NCI-H69 (cell line): ENCODE data around the gene BTBD10.
A peak's percentile ranks its signal among the peaks of the same experiment; 100 is the strongest.

Experiments used
- DNase-seq: peaks from one replicate; lab custom pipeline; 2025; lab: John Stamatoyannopoulos, UW

The BTBD10 gene

DNA sequence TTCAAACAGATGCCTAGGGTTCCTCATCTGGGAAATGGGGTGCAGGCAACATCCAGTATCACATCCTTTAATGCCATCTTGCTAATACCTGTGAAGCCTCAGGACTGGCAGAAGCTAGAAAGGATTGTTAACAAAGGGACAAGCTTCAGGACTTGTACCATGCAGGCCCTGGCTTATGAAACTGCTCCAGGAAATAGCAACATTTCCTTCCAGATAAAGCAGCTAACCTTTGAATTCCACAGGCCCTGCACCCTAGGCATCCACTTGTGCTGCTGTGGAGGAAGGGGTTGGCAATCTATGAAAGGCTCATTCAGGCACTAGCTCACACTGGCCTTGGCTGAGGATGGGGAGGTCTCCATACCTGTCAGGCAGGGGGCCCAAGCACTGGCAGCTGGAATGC lies 87.2 kb downstream of the BTBD10 start:
- DNase-seq = no peak

DNA sequence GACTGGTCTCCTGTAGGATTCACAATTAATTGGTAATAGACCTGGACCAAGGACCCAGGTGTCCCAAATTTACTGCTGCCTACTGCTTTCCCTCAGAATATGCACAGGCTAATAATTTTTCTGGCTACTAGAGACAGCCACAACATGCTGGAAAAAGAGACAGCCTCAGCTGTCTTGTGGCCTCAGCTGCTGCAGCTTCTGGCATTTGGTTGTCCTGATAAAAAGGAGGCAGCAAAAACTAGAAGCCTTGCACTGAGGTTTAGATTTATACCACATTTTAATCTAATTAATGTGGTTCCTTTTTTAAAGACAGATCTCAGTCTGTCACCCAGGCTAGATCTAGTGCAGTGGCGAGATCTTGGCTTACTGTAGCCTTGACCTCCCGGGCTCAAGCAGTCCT lies 89.8 kb downstream of the BTBD10 start:
- no peak for DNase-seq

DNA sequence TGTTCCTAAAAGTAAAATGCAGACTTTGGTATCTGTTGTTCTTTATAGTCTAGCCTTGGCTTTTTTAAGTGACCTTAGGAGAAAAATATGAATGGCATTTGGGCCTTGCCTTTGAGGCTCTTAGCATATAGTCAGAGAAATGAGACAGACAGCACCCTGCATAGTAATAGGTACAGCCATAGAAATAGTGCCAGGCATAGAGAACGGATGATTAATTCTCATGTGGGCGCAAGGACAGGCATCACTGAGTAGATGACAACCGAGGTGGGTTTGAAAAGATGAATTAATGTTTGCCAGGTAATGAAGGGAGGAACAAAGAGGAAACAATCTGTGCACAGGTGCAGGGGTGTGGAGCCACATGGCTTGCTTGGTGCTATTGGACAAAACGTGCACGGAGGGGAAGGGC lies 95.0 kb downstream of the BTBD10 start:
- DNase-seq = peak; percentile 85

DNA sequence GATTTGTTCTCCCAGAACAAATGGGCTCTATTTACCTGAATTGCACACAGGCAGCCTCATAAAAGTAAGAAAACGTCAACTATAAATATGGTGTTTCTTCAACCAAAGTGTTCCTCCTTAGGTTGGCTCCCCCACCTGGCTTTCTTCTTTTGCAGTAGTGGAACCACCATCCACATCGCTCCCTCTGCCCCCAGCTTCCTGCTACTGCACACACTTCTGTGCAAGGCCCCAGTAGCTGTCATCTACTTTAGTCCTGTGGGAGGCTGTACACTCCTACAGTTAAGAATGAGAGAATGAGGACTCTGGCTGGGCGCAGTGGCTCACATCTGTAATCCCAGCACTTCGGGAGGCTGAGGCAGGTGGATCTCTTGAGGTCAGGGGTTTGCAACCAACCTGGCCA lies 95.9 kb downstream of the BTBD10 start:
- no peak for DNase-seq

DNA sequence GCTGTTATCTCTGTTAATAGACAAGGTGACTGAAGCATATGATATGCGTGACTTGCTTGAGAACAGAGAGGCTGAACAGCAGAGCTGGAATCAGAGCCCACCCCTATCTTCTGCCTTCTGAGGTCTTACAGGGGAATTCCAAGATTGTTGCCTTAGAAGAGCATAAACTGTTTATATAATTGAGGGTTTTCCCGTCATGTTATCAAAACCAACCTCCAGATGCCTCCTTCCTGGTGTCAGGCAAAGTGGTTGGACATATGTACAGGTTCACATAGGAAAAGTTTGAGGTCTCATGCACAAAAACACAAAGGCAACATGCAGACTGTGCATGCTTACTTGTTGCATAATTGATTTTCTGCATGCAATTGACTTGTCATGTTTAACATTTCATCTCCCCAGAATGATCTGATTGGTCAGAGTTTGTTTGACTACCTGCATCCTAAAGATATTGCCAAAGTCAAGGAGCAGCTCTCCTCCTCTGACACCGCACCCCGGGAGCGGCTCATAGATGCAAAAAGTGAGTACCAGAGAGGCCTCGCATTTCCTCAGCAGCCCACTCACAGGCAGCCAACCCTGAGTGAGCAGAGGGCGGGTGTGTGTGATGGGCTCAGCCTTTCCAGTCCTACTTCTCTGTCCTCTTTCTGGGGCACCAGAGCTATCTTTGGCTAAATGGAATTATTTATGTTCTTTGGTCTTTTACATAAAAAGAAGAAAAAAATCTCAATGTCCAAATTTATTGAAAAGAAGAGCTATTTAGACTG lies 96.6 kb downstream of the BTBD10 start:
- no peak for DNase-seq

DNA sequence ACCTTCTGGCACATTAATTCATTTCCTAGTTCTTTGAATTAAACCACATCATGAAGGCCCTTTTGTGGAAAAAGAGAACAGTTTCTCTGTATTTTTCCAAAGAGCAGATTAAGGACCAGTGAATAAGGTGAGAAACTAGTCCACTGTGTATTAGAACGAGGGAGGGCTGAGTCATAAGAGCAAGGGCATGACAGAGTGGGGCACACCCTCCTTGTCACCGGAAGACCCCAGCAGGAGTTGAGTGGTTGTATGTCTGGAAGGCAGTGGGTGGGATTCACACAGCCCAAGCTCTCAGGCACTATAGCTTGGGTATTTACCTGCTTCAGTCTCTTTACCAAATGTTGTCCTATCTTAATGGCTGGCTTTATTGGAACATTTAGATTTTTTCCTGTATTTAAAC lies 98.6 kb downstream of the BTBD10 start:
- DNase-seq = no peak

DNA sequence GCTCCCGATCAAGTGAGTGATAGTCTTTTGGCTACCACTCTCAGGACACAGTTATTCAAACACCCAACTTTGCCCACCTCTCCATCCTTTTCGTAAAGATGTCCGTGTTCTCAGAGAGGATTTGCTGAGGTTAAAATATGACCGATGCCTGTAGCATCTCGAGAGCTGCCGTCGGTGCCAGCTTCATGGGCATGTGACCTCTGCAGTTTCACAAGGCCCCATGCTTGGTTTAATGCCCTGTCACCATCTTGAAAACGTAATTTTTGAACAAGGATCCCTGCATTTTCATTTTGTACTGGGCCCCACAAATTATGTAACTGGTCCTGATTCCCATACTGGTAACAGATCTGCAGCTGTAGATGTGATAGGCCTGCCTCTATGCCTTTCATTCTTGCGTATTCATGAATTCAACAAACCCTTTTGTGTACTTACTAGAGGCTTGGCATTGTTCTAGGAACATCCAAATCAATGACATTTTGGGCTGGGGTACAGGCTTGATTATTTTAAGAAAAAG lies 100.4 kb downstream of the BTBD10 start:
- no peak for DNase-seq

DNA sequence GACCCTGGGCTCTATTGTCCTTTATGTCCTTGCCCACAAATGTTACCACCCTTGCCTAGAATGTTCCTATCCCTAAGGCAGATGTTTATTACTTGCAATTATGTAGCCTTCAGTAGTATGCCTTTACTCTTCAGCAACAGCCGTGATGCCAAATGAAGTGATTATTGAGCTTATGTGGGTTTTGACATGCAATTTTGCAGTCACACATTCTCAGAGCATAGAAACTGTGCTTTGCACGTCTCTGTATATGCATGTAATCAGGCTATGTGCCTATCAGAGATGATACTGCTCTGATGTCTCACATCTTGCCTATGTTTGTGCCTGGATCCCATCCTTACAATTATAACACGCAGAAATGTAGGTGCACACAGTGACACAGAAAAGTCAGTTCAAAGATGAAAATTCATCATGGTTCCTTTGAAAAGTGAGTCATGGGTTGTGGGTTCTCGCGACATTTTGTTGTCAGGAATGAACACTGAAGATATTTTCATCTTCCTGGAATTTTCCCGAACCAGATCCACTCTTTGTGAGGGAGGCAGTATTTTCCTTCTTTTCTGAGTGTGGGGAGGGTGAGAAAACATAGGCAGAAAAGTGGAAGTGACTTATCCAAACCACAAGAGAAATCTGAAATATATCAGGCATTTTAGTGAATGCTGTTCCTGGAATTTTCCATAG lies 104.3 kb downstream of the BTBD10 start:
- DNase-seq = no peak

DNA sequence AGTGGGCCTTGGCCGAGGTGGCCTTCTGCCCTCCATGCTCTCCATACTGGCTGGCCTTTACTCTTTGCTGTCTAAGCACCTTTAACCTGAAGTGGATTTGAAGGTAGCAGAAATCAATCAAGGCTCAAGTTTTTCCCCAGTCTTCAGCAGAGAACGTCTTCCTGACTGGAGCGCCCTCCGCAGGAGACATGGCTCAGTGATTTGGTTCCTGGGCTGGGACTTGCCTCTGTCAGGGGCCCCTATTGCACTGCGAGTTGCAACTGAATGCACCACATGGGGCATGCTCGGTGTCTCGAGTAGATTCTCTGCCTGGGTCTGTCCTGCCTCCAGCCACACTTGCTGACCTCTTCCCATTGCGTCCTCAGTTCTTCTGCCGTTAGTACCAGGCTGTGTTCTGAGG lies 105.8 kb downstream of the BTBD10 start:
- no peak for DNase-seq

DNA sequence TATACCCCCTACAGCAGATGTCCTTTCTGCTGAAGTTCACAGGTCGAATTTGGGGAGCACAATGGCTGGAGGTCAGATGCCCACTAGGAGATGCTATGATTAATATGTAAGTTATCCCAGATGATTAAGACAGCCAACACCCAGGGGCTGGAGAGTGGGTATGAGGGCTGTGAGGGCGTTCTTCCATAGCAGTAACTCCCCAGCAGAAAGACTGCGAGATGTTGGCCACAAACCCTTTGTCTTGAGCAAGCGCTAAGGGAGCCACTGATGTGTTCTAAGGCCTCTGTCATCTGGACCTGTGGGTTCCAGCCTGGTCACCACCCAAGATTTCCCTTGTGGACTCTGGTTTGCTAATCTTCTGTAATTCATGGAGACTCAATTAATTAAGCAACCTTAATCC lies 107.8 kb downstream of the BTBD10 start:
- DNase-seq = no peak

DNA sequence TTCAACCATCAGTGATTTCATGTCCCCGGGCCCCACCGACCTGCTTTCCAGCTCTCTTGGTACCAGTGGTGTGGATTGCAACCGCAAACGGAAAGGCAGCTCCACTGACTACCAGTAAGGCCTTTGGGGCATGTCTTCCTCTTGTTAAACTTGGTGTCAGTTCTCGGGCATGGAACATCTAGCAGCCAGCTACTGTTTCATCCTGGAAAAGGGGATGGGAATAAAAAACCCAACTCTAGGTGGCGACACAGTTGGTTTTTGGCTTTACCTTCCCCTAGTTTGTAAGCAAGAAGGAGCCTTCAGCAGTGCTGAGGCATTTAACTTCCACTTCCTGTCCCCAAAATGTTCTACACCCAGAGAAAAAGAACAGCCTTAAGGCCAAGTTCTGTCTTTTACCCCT lies 108.7 kb downstream of the BTBD10 start:
- peak; percentile 25 for DNase-seq

DNA sequence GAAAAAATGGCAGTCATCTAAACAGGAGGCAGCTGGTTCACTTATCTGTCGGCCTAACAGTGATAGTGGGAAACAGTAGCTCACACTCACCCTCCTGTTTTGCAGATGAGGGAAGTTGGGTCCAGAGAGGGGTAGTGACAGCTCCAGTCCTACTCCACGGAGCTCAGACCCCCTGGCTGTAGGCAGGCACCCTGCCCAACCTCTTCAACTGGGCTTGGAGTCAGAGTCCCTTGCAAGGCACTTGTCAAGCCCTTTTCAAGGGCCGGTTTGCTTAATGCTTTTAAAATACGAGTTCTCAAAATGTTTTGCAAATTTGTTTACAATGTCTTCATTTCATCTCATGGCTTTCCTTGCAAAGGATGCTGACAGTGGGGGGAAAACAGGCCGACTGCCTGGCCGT lies 110.3 kb downstream of the BTBD10 start:
- DNase-seq = no peak

DNA sequence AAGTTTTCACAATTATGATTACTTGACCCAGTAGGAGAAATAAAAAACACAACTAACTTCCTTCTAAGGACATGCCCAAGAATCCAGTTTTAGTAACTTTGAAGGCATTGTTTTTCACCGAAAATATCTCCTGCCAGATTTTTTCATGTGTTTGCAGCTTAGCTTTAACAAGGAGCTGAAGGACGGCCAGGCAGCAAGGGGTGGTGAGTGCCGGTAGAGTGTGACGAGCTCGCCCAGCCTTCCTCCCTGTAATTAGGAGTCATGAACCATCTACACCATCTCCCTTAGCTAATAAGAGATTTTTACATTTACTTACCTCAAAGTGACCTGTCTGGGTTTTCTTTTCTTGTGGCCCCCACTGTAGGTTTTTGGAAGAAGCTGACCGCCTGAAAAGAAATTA lies 113.4 kb downstream of the BTBD10 start:
- DNase-seq = no peak

DNA sequence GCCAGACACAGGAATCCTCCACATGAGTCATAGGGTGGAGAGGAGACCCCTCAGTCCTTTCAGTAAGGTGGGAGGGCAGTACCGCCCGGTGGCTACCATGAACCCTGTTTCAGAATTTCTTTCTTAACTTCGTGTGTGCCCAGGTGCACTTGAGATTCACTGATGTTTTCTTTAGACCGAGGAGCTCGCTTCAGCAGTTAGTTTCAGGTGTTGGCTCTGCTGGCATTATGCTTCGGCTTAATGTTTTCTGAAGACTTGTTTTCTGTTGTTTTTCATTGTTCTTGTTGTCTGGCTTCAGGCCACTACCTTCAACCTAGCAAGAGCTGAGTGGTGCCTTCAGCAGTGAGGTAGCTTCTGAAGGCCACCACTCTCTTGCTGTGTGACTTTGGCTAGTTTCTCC lies 114.0 kb downstream of the BTBD10 start:
- no peak for DNase-seq

DNA sequence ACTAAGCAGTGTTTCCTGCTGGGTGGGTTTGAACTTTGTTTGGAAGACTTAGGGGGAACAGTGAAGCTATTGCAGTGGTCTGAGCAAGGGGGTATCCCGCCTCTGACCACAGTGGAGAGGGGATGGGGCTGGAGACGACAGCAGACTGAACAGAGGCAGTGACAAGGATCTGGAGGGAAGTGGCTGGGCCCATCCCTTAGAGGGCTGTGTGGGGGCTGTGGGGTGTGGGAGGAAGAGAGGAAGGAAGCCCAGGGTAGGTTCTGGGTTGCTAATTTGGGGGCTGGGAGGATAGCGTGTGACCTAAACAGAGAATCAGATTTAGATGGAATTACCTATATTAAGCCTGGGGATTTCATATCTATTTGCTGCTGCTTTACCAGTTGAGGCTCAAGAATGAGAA lies 114.7 kb downstream of the BTBD10 start:
- no peak for DNase-seq

DNA sequence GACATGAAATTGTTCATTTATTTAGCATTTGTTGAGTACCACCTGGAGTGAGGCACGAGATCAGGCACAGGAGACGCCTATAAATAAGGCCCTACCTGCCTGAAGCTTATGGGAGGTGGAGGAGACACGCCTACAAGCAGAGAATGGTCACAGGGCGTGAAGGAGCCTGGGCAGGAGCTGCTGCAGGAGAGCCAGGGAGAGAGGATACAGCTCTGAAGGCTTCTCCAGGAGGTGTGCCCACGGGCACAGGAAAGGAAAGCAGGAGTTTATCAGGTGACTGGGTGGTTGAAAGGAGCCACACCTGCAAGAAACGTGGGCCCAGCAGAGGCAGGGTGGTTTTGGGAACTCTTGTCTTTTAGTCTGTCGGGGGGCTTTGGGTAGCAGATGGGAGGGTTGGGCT lies 115.1 kb downstream of the BTBD10 start:
- DNase-seq = peak; percentile 55

DNA sequence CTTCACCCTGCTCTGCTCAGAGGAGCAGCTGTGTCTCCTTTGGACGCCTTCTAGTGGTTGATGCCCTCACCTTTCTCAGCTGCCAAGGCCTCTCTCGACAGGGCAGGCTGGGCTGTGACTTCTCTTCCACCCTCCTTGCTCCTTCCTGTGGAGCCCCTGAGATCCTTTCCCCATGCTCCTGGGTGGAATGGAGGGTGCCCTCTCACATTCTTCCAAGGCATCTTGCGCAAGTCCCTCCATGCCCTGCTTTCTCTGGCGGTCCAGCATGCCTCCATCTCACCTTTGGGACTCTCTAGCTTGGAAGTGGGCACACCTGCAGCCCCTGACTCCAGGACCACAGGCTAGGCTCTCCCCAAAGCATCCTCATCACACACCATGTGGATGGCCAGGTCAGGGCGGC lies 116.6 kb downstream of the BTBD10 start:
- DNase-seq = no peak

DNA sequence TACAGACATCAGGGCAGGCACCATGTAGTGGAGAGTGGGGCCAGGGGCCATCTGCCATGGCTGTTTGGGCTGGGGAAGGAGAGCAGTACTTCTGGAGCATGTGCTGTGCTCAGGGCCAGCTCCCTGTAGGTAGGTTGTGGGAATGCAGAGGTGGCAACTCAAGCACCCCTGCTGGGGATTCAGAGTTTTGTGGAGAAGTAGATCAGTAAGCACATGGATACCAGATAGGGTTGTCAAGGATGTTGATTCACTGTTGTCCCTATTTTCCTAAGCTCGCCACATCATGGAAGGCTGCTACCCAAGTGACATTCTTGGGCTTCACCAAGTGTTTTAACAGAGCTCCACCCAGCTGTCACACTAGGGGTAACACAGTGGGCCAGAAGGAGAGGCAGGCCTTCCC lies 118.2 kb downstream of the BTBD10 start:
- no peak for DNase-seq

DNA sequence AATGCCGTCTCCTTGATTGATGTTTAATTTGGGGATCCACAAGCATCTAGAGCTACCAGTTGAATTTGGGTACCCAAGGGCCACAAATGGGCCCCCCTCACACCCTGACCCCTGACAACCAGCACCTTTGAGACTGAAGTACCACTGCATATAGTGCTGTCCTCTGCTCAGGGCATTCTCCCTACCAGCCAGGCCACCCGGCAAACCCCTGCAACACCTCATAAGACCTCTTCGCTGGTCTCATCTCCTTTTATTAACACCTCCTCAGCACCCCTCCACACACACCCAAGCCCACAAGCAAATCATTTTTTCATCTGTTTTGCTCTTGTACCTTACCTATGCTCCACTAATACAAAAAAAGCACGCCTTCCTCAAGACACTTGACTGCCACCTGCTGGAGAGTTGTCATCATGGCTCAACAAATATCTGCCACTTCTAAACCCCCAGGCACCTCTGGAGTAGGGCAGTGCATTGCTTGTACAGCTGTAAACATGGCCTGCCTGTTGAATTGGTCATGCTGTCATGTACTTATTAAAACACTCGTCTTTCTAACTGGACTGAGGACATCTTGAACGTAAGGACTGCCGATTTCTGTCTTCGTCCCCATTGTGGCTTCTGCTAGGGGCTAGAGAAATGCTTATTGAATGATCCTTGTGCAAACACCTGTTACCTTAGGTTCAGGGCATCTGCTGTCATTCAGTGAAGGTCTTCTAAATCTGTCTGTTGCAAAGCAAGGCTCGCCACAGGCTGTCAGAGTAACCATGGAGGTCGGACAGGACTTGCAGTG lies 118.9 kb downstream of the BTBD10 start:
- DNase-seq = peak; percentile 82

DNA sequence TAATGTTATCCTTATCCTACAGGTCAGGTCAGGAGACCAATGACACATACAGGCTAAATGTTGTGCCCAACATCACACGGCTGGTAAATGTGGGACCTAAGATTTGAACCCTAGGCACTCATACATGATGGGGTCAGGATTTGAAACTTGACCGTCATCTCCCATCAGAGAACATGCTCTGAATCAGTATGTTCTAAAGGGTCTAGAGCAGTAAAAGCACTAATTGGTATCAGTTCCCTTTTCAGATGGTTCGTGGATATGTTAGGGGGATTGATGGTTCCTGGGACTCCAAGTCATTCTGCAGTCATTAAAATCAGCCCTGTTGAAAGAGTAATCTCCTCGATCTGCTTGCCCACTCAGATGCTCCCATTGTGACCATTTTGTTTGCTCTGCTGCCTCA lies 120.0 kb downstream of the BTBD10 start:
- no peak for DNase-seq

DNA sequence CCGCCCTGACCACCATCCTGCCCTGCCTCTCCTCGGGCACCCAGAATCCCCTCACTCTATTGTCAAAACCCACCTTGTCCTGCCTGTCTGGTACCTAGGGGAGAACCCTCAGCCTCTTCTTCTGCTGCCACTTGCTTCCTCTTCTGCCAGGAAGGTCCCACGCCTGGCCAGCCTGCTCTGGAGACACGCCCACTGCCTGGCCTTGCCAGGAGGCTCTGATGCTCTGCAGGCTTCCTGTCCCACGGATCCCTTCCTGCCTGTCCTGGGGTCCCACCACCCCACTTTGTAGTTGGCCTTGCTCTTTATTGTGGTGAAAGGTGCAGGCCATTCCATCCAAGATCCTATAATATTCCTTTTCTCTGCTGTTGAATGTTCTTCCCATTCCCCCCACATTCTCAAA lies 122.0 kb downstream of the BTBD10 start:
- no peak for DNase-seq

DNA sequence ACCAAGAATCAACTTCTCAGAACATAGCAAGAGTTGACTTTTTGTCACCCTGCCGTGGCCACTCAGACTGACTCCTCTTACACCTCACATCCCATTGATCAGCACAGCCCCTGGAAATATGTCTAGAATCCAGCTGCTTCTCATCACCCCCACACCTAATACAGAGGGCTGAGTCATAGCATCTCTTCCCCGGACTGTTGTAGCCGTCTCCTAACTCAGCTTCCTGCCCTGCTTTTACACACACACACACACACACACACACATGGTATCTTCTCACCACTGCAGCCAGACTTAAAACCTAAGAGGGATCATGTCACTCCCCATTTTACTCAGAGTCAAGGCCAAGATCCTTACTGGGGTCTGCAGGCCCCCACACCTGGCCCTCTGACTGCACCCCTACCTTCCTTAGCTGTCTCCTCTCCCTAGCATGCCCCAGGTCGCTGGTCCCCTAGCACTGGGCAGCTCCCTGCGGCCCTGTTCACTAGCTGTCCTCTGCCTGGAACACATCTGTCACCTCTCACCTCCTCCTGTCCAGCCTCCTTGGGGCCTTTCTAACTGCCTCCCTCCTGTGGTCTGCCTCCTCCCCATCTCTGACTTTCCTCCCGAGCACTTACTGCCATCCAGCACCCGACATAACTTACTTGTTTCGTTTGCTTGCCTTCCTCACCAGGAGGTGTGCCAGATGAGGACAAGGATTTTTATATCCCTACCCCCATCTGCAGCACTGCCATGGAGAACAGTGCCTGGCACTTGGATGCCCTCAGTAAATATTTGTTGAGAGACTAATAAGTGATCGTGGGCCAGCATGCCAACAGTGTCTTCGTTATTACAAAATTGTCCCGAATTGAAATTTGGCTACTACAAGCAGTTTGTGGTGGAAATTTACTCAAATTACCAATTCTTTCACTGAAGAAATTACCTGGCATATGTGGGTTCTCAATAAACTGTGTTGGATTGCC lies 123.5 kb downstream of the BTBD10 start:
- DNase-seq = peak; percentile 56
